HCT116 (cell line): Measurements from ENCODE around the gene NPPB. TPM values are rescaled to one million over a fixed set of nuclear protein-coding genes. Genes with fewer than 3 reads are reported as not detected.

Experiments used
- ATAC-seq: fragments of 200-7000 bp; cut with Tn5 transposase; 2 replicates; pipeline ENCODE4 v1.9.1; 2020; ENCODE audit warnings: mild to moderate bottlenecking, moderate library complexity
- BruUV-seq: library from RNA; stranded (reverse); fragments of 400-500 nt; replicated peaks from 2 replicates; lab custom pipeline; 2021; lab: Mats Ljungman, UMichigan
- CTCF ChIA-PET: fragments of 300-600 bp; sonication (Branson Sonifier 250); formaldehyde crosslinking; loops from one replicate; lab custom pipeline; 2021; ENCODE audit warnings: antibody characterized with exemption; lab: Charles Lee
- POLR2A ChIA-PET: fragments of 300-600, 350-600 bp; sonication (Branson Sonifier 250); formaldehyde crosslinking; loops from one replicate; lab custom pipeline; 2021; ENCODE audit warnings: antibody characterized with exemption; lab: Charles Lee
- RAD21 ChIA-PET, 2 experiments: fragments of 300-600 bp; sonication (Branson Sonifier 250); formaldehyde crosslinking; loops; one replicate each; lab custom pipeline; 2023; ENCODE audit warnings: low total read pairs in 2 of 2; ENCODE audit not compliant: uncharacterized antibody in 2 of 2, unreplicated experiment in 2 of 2, low non-redundant PET in 1 of 2; lab: Charles Lee
- DNase-seq: peaks from one replicate; pipeline ENCODE4 v3.0.0-alpha.2; 2010; ENCODE audit warnings: low read depth, low spot score
- H2AFZ ChIP-seq: fragments of 200-600 bp; shearing (Covaris generic), sonication (generic); 2 replicates; pipeline ENCODE4 v1.6.1; 2017; ENCODE audit warnings: low read depth, mixed run types, mixed read lengths, antibody characterized with exemption, low read length; ENCODE audit not compliant: poor library complexity, severe bottlenecking
- H3K27ac ChIP-seq: 2 replicates; pipeline ENCODE4 v1.5.1; 2012; ENCODE audit warnings: low read depth, low read length
- H3K27me3 ChIP-seq: fragments of 200-600 bp; sonication (generic); 2 replicates; pipeline ENCODE4 v1.6.1; 2016; ENCODE audit warnings: mixed run types, low read length, mixed read lengths; ENCODE audit not compliant: insufficient read depth
- H3K36me3 ChIP-seq, 2 experiments: fragments of 200-500 bp in 1 of 2; fragments of 200-600 bp in 1 of 2; sonication (Bioruptor generic) in 1 of 2; sonication (generic) in 1 of 2; 2 replicates each; pipeline versions ENCODE4 v1.5.1 to v1.6.1; 2014 to 2016; ENCODE audit warnings: low read length in 2 of 2, inconsistent platforms in 1 of 2, mixed read lengths in 1 of 2, mixed run types in 1 of 2; ENCODE audit not compliant: insufficient read depth in 2 of 2, control insufficient read depth in 1 of 2
- H3K4me1 ChIP-seq, 2 experiments: fragments of 200-600 bp in 1 of 2; sonication (generic) in 1 of 2; 2 replicates each; pipeline versions ENCODE4 v1.5.1 to v1.6.1; 2012 to 2017; ENCODE audit warnings: low read length in 2 of 2, inconsistent platforms in 1 of 2, mild to moderate bottlenecking in 1 of 2, mixed read lengths in 1 of 2, mixed run types in 1 of 2, moderate library complexity in 1 of 2; ENCODE audit not compliant: insufficient read depth in 2 of 2, control insufficient read depth in 1 of 2
- H3K4me2 ChIP-seq: fragments of 200-600 bp; sonication (generic); 2 replicates; pipeline ENCODE4 v1.6.1; 2017; ENCODE audit warnings: mixed run types, low read length, mixed read lengths
- H3K4me3 ChIP-seq, 2 experiments: fragments of 200-600 bp in 1 of 2; sonication (generic) in 1 of 2; replicated peaks in 1 of 2; 2 replicates each; pipeline ENCODE4 v1.5.1; 2011 to 2016; ENCODE audit warnings: low read length in 2 of 2, control low read depth in 1 of 2, low read depth in 1 of 2, mild to moderate bottlenecking in 1 of 2, mixed read lengths in 1 of 2, mixed run types in 1 of 2
- H3K79me2 ChIP-seq: fragments of 200-600 bp; sonication (generic); 2 replicates; pipeline ENCODE4 v1.6.1; 2017; ENCODE audit warnings: mild to moderate bottlenecking, mixed run types, low read length, moderate library complexity, mixed read lengths; ENCODE audit not compliant: insufficient read depth
- H3K9ac ChIP-seq: fragments of 200-600 bp; sonication (generic); 2 replicates; pipeline ENCODE4 v1.6.1; 2016; ENCODE audit warnings: low read length, mixed read lengths
- H3K9me2 ChIP-seq: fragments of 200-600 bp; sonication (generic), shearing (Covaris generic); 2 replicates; pipeline ENCODE4 v1.6.1; 2017; ENCODE audit warnings: mixed run types, mild to moderate bottlenecking, moderate library complexity; ENCODE audit not compliant: insufficient read depth
- H3K9me3 ChIP-seq, 2 experiments: fragments of 200-500 bp in 1 of 2; fragments of 200-600 bp in 1 of 2; sonication (Bioruptor generic) in 1 of 2; sonication (generic) in 1 of 2; 2 replicates each; pipeline ENCODE4 v1.6.1; 2014 to 2017; ENCODE audit warnings: low read length in 2 of 2, mixed read lengths in 2 of 2, inconsistent platforms in 1 of 2, low read depth in 1 of 2, mild to moderate bottlenecking in 1 of 2, mixed run types in 1 of 2, moderate library complexity in 1 of 2; ENCODE audit not compliant: control insufficient read depth in 1 of 2, insufficient read depth in 1 of 2
- H4K20me1 ChIP-seq: fragments of 200-600 bp; sonication (generic), shearing (Covaris generic); 2 replicates; pipeline ENCODE4 v1.6.1; 2017; ENCODE audit warnings: mixed run types, mild to moderate bottlenecking, moderate library complexity; ENCODE audit not compliant: insufficient read depth
- ATF3 ChIP-seq: IDR thresholded peaks from 2 replicates; pipeline ENCODE4 v1.6.1; 2012
- ELF1 ChIP-seq: IDR thresholded peaks from 2 replicates; pipeline ENCODE4 v1.6.1; 2012; ENCODE audit warnings: low read depth, borderline replicate concordance
- FOSL1 ChIP-seq: IDR thresholded peaks from 2 replicates; pipeline ENCODE4 v1.6.1; 2012; ENCODE audit warnings: low read depth
- intact Hi-C: fragments of 100-400 bp; cut with micrococcal nuclease; formaldehyde crosslinking; loops from 2 replicates; pipeline ENCODE4 v1.10.0; 2022
- total RNA-seq: library from RNA; stranded (reverse); gene quantifications from one replicate; pipeline ENCODE4 v1.2.1, GENCODE V29; 2021; ENCODE audit not compliant: unreplicated experiment

NPPB gene
- total RNA-seq, 1 experiment from 2014 or later = not detected

- H3K9ac ChIP-seq = no peak overlapping the region
- DNase-seq = no peak
- H3K79me2 ChIP-seq = no peaks in the 10 kb centered on the region
- H3K9me3 ChIP-seq = no peaks in the 10 kb centered on the region
- POLR2A ChIA-PET = interaction anchor here (4.2 kb wide), 1 partner anchor 40 kb away, joined by 17 read pairs; no protein-coding TSS in a partner anchor
- BruUV-seq = no TSS peak
- H3K27me3 ChIP-seq = no peaks in the 10 kb centered on the region
- no peak for ATAC-seq
- no peak overlapping the region for H3K27ac ChIP-seq
- no peak overlapping the region for H3K4me3 ChIP-seq
- RAD21 ChIA-PET = no interaction called here
- no peak overlapping the region for H3K4me2 ChIP-seq
- H3K9me2 ChIP-seq = no peaks in the 10 kb centered on the region
- H4K20me1 ChIP-seq = no peaks in the 10 kb centered on the region
- intact Hi-C loops = no loop called here
- H3K4me1 ChIP-seq = no peaks in the 10 kb centered on the region
- no peak for TF ChIP-seq ATF3
- CTCF ChIA-PET = no interaction called here
- no peak overlapping the region for H2AFZ ChIP-seq
- H3K36me3 ChIP-seq = no peaks in the 10 kb centered on the region
Observed at GRCh38 chr1:11868331-11868980, 9.7 kb upstream of the NPPB start.

- ChIA-PET POLR2A (interaction anchor here (1.7 kb wide), 1 partner anchor 46 kb away, joined by 13 read pairs; no protein-coding TSS in a partner anchor), CTCF (no interaction called here), RAD21 (interaction anchor here in 1 of 2 experiments (0.6 kb wide), 1 partner anchor 10 kb away, joined by 3 read pairs; no protein-coding TSS in a partner anchor)
- Histone ChIP-seq H3K27me3 (peaks cover 41% of the 10 kb centered on the region), H3K36me3 (no peaks in the 10 kb centered on the region), H3K4me1 (peaks cover 4 to 10% of the 10 kb centered on the region in 2 experiments; a peak in 3 of 4 replicates), H2AFZ (no peak overlapping the region), H3K4me3 (no peak overlapping the region), H3K27ac (no peak overlapping the region), H3K9me2 (no peaks in the 10 kb centered on the region), H4K20me1 (no peaks in the 10 kb centered on the region), H3K79me2 (no peaks in the 10 kb centered on the region), H3K9ac (no peak overlapping the region), H3K9me3 (no peaks in the 10 kb centered on the region), H3K4me2 (peak overlapping the region; percentile 8; the same call in 1 of the 2 replicates)
- ATAC-seq (peak; percentile 26; the same call in 1 of the 2 replicates), DNase-seq (no peak)
- no TSS peak for BruUV-seq
- intact Hi-C loops = no loop called here
- TF ChIP-seq FOSL1 = peak; percentile 54; the same call in 1 of the 2 replicates
- no peak for TF ChIP-seq ELF1
Observed at GRCh38 chr1:11862890-11863289, 4.1 kb upstream of the NPPB start.
